Gastrocnemius medialis (tissue), 4 donors: ENCODE results near the gene UBE2L6. TPM values are rescaled to one million over a fixed set of nuclear protein-coding genes. Genes with fewer than 3 reads are reported as not detected.

ENCODE experiments used
- ATAC-seq, 2 donors: fragments of 150-250 bp; one replicate each; pipeline ENCODE4 v1.9.1; 2016
- DNase-seq, 2 donors: peaks; one replicate each; pipeline ENCODE4 v3.0.0-alpha.2; 2019
- H3K27ac ChIP-seq, 4 donors: fragments of 200-600 bp; sonication (generic); 1 replicate in 1 of 4; 2 replicates in 3 of 4; pipeline ENCODE4 v1.5.1; 2016 to 2018; ENCODE audit warnings: mild to moderate bottlenecking in 2 of 4, moderate library complexity in 1 of 4
- H3K27me3 ChIP-seq, 3 donors: fragments of 200-600 bp; sonication (generic) in 2 of 3; 1 replicate in 1 of 3; 2 replicates in 2 of 3; pipeline versions ENCODE4 v1.5.1 to v1.6.0; 2016 to 2019; ENCODE audit warnings: mild to moderate bottlenecking in 1 of 3, moderate library complexity in 1 of 3
- H3K36me3 ChIP-seq, 2 donors: fragments of 200-600 bp; sonication (generic) in 1 of 2; one replicate each; pipeline ENCODE4 v1.5.1; 2017 to 2018
- H3K4me1 ChIP-seq, 2 donors: fragments of 200-600 bp; sonication (generic) in 1 of 2; one replicate each; pipeline ENCODE4 v1.5.1; 2016 to 2017; ENCODE audit warnings: mild to moderate bottlenecking in 2 of 2
- H3K4me3 ChIP-seq, 4 donors: fragments of 200-600 bp; sonication (generic) in 3 of 4; 1 replicate in 1 of 4; 2 replicates in 3 of 4; pipeline ENCODE4 v1.5.1; 2016 to 2019; ENCODE audit warnings: mild to moderate bottlenecking in 2 of 4
- H3K9me3 ChIP-seq, 3 donors: fragments of 200-600 bp; sonication (generic) in 2 of 3; 1 replicate in 1 of 3; 2 replicates in 2 of 3; pipeline ENCODE4 v1.5.1; 2016 to 2019
- CTCF ChIP-seq, 5 experiments: fragments of 450-650 bp in 3 of 5; fragments of 200-600 bp in 2 of 5; sonication (generic) in 2 of 5; IDR thresholded peaks in 4 of 5; conservative IDR thresholded peaks in 1 of 5; 1 replicate in 4 of 5; 2 replicates in 1 of 5; pipeline ENCODE4 v1.5.1; 2016 to 2019; ENCODE audit warnings: antibody characterized with exemption in 5 of 5, mild to moderate bottlenecking in 3 of 5, moderate library complexity in 3 of 5
- POLR2A ChIP-seq, 2 donors: fragments of 450-650 bp; IDR thresholded peaks; one replicate each; pipeline ENCODE4 v1.6.1; 2017; ENCODE audit warnings: antibody characterized with exemption in 2 of 2, mild to moderate bottlenecking in 2 of 2, moderate library complexity in 2 of 2
- in situ Hi-C, 4 donors: fragments of 200-750 bp; cut with MboI; loops; one replicate each; pipeline versions ENCODE4 v1.15.0 to v1.8.0; 2017; ENCODE audit warnings: low sequenced_read_pairs in 4 of 4
- intact Hi-C: fragments of 100-400 bp; cut with DNase I; formaldehyde crosslinking; loops from one replicate; pipeline ENCODE4 v1.15.1; 2023; ENCODE audit warnings: low total_unique reads
- total RNA-seq, 4 donors: library from RNA; depleted of rRNA; stranded (reverse); fragments of >200 nt; gene quantifications; one replicate each; pipeline versions ENCODE4 v1.1.0 to v1.2.3, GENCODE V29; 2016

The UBE2L6 gene
- total RNA-seq, 4 donors from 2014 or later = 5.5 to 9.0 (median 6.7) TPM

- Histone ChIP-seq H3K27ac (peak overlapping the region; percentile 76 to 90 (median 84)), H3K27me3 (peaks cover 4 to 16% (median 6%) of the 10 kb centered on the region in 3 donors), H3K36me3 (no peaks in the 10 kb centered on the region), H3K4me1 (peaks cover 0 to 7% of the 10 kb centered on the region in 2 donors), H3K4me3 (no peak overlapping the region), H3K9me3 (no peaks in the 10 kb centered on the region)
- DNase-seq = no peak
- no peak for ATAC-seq
- in situ Hi-C loops (no loop called here), intact Hi-C loops (loop anchor here (2.0 kb wide), 1 partner anchor 30 kb away; the partner anchor contains the start of gene UBE2L6)
- no peak for TF ChIP-seq POLR2A (IDR thresholded peaks at IDR 0.05)
- TF ChIP-seq CTCF (IDR thresholded peaks at IDR 0.05 in 4 of 5, conservative IDR thresholded peaks at IDR 0.05 in 1 of 5) = no peak
Measured at GRCh38 chr11:57596266-57596885, 28.9 kb upstream of the UBE2L6 start.

- Histone ChIP-seq H3K4me1 (no peaks in the 10 kb centered on the region), H3K4me3 (no peak overlapping the region), H3K27ac (no peak overlapping the region), H3K36me3 (no peaks in the 10 kb centered on the region), H3K27me3 (no peaks in the 10 kb centered on the region), H3K9me3 (no peaks in the 10 kb centered on the region)
- intact Hi-C loops = no loop called here
- no peak for ATAC-seq
- in situ Hi-C loops = no loop called here
- TF ChIP-seq CTCF (IDR thresholded peaks at IDR 0.05 in 4 of 5, conservative IDR thresholded peaks at IDR 0.05 in 1 of 5) (no peak), POLR2A (IDR thresholded peaks at IDR 0.05) (no peak)
- no peak for DNase-seq
Measured at GRCh38 chr11:57588046-57588710, 20.7 kb upstream of the UBE2L6 start.

- DNase-seq (no peak), ATAC-seq (no peak)
- Histone ChIP-seq H3K27ac (no peak overlapping the region), H3K36me3 (no peaks in the 10 kb centered on the region), H3K27me3 (no peaks in the 10 kb centered on the region), H3K9me3 (no peaks in the 10 kb centered on the region), H3K4me1 (no peaks in the 10 kb centered on the region), H3K4me3 (no peak overlapping the region)
- TF ChIP-seq CTCF (IDR thresholded peaks at IDR 0.05 in 4 of 5, conservative IDR thresholded peaks at IDR 0.05 in 1 of 5) (no peak), POLR2A (IDR thresholded peaks at IDR 0.05) (no peak)
- intact Hi-C loops = no loop called here
- in situ Hi-C loops = no loop called here
Measured at GRCh38 chr11:57586711-57587245, 19.3 kb upstream of the UBE2L6 start.

GRCh38 chr11:57585301-57585700, 17.8 kb upstream of the UBE2L6 start:
- Histone ChIP-seq H3K27ac (no peak overlapping the region), H3K4me1 (no peaks in the 10 kb centered on the region), H3K9me3 (no peaks in the 10 kb centered on the region), H3K27me3 (no peaks in the 10 kb centered on the region), H3K36me3 (no peaks in the 10 kb centered on the region), H3K4me3 (no peak overlapping the region)
- no peak for TF ChIP-seq POLR2A (IDR thresholded peaks at IDR 0.05)
- no peak for TF ChIP-seq CTCF (IDR thresholded peaks at IDR 0.05 in 4 of 5, conservative IDR thresholded peaks at IDR 0.05 in 1 of 5)
- DNase-seq (no peak), ATAC-seq (no peak)
- intact Hi-C loops = no loop called here
- in situ Hi-C loops = no loop called here
